Karpas-422 (cell line): Measurements from ENCODE around the gene KLC1. TPM values are rescaled to one million over a fixed set of nuclear protein-coding genes. Genes with fewer than 3 reads are reported as not detected.
"Not testable (repeated sequence)": the region's sequence is repeated elsewhere in the genome, so short reads cannot be mapped to it uniquely, and the experiment has no call there.

Experiments used
- DNase-seq: peaks from one replicate; pipeline ENCODE4 v3.0.0-alpha.2; 2015
- H2AFZ ChIP-seq: fragments of 200-600 bp; sonication (generic); 2 replicates; pipeline ENCODE4 v1.6.1; 2014; ENCODE audit warnings: antibody characterized with exemption, low read length, mixed read lengths
- H3K27ac ChIP-seq: fragments of 200-600 bp; sonication (generic); 2 replicates; pipeline ENCODE4 v1.5.1; 2014; ENCODE audit warnings: mild to moderate bottlenecking, low read length, moderate library complexity
- H3K27me3 ChIP-seq: fragments of 200-600 bp; sonication (generic); 2 replicates; pipeline ENCODE4 v1.6.1; 2014; ENCODE audit warnings: low read length, mixed read lengths
- H3K36me3 ChIP-seq: fragments of 200-600 bp; sonication (generic); 2 replicates; pipeline ENCODE4 v1.6.1; 2014; ENCODE audit warnings: low read length, mixed read lengths; ENCODE audit not compliant: insufficient read depth
- H3K4me1 ChIP-seq: fragments of 200-600 bp; sonication (generic); 2 replicates; pipeline ENCODE4 v1.6.1; 2014; ENCODE audit warnings: mild to moderate bottlenecking, low read length, mixed read lengths
- H3K4me2 ChIP-seq: fragments of 200-600 bp; sonication (generic); 2 replicates; pipeline ENCODE4 v1.6.1; 2014; ENCODE audit warnings: low read length, low read depth, mild to moderate bottlenecking; ENCODE audit not compliant: poor library complexity, severe bottlenecking
- H3K4me3 ChIP-seq: fragments of 200-600 bp; sonication (generic); 2 replicates; pipeline ENCODE4 v1.5.1; 2014; ENCODE audit warnings: mild to moderate bottlenecking, antibody characterized with exemption, low read length, mixed read lengths
- H3K79me2 ChIP-seq: fragments of 200-600 bp; sonication (generic); 2 replicates; pipeline ENCODE4 v1.6.1; 2014; ENCODE audit warnings: mild to moderate bottlenecking, low read length, mixed read lengths
- H3K9ac ChIP-seq: fragments of 200-600 bp; sonication (generic); 2 replicates; pipeline ENCODE4 v1.6.0; 2014; ENCODE audit warnings: low read length
- H3K9me2 ChIP-seq: fragments of 200-600 bp; sonication (generic), shearing (Covaris generic); replicated peaks from 2 replicates; pipeline ENCODE4 v1.6.0; 2014; ENCODE audit warnings: mild to moderate bottlenecking, low read length, moderate library complexity; ENCODE audit not compliant: insufficient read depth
- H3K9me3 ChIP-seq: fragments of 300-700, 200-600 bp; sonication (generic); 2 replicates; pipeline ENCODE4 v1.6.1; 2014; ENCODE audit warnings: low read length, mixed read lengths
- H4K20me1 ChIP-seq: fragments of 200-600 bp; sonication (generic); 2 replicates; pipeline ENCODE4 v1.6.1; 2014; ENCODE audit warnings: mild to moderate bottlenecking, antibody characterized with exemption, low read length, low read depth; ENCODE audit not compliant: insufficient read depth
- total RNA-seq: library from RNA; depleted of rRNA; stranded (reverse); fragments of >200 nt; shearing (Covaris generic); gene quantifications from 2 replicates; pipeline ENCODE4 v1.2.3, GENCODE V29; 2014; ENCODE audit warnings: low replicate concordance

Gene KLC1
- total RNA-seq, 1 experiment from 2014 or later = 144 TPM

DNA sequence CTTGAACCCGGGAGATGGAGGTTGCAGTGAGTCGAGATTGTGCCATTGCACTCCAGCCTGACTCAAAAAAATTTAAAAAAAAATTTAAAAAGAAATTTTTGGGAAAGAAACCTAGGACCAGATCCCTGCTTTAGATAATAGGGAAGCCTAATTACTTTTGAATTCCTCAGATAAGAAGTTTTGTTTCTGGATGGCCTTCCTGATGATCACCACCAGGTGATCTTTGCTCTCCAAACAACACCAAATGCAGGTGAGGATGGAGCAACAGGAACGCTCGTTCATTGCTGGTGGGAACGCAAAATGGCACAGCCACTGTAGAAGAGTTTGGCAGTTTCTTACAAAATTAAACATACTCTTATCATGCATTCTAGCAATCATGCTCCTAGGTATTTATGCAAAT is 28.5 kb upstream of the KLC1 start:
- no peaks in the 10 kb centered on the region for H3K36me3 ChIP-seq
- no peak overlapping the region for H3K9ac ChIP-seq
- H3K27ac ChIP-seq = no peak overlapping the region
- no peaks in the 10 kb centered on the region for H3K4me1 ChIP-seq
- H3K4me2 ChIP-seq = no peak overlapping the region
- H3K4me3 ChIP-seq = no peak overlapping the region
- H4K20me1 ChIP-seq = no peaks in the 10 kb centered on the region
- DNase-seq = no peak
- no peaks in the 10 kb centered on the region for H3K27me3 ChIP-seq
- no peaks in the 10 kb centered on the region for H3K9me2 ChIP-seq
- H3K9me3 ChIP-seq = no peaks in the 10 kb centered on the region
- H2AFZ ChIP-seq = no peak overlapping the region
- no peaks in the 10 kb centered on the region for H3K79me2 ChIP-seq

- no peak overlapping the region for H3K9ac ChIP-seq
- no peaks in the 10 kb centered on the region for H3K9me3 ChIP-seq
- no peaks in the 10 kb centered on the region for H3K27me3 ChIP-seq
- H4K20me1 ChIP-seq = no peaks in the 10 kb centered on the region
- 0 out of 2 replicates have a peak, but pooled peaks cover 3% of the 10 kb centered on the region for H3K4me1 ChIP-seq
- no peaks in the 10 kb centered on the region for H3K9me2 ChIP-seq
- H3K79me2 ChIP-seq = no peaks in the 10 kb centered on the region
- no peak overlapping the region for H3K27ac ChIP-seq
- H2AFZ ChIP-seq = no peak overlapping the region
- no peaks in the 10 kb centered on the region for H3K36me3 ChIP-seq
- no peak overlapping the region for H3K4me2 ChIP-seq
- no peak overlapping the region for H3K4me3 ChIP-seq
- DNase-seq = no peak
These were observed 24.4 kb upstream of the KLC1 start for GRCh38 chr14:103604620-103605019.

GRCh38 chr14:103606963-103607668 is 21.9 kb upstream of the KLC1 start:
- no peak overlapping the region for H3K9ac ChIP-seq
- no peaks in the 10 kb centered on the region for H3K9me2 ChIP-seq
- no peak overlapping the region for H3K4me3 ChIP-seq
- no peaks in the 10 kb centered on the region for H3K79me2 ChIP-seq
- no peak for DNase-seq
- no peak overlapping the region for H2AFZ ChIP-seq
- H3K9me3 ChIP-seq = peaks cover 6% of the 10 kb centered on the region; the same call in 1 of the 2 replicates
- H3K36me3 ChIP-seq = no peaks in the 10 kb centered on the region
- H3K27ac ChIP-seq = no peak overlapping the region
- no peaks in the 10 kb centered on the region for H3K27me3 ChIP-seq
- H4K20me1 ChIP-seq = no peaks in the 10 kb centered on the region
- H3K4me1 ChIP-seq = 0 out of 2 replicates have a peak, but pooled peaks cover 3% of the 10 kb centered on the region
- no peak overlapping the region for H3K4me2 ChIP-seq

GRCh38 chr14:103607822-103608221 is 21.2 kb upstream of the KLC1 start:
- DNase-seq = no peak
- Histone ChIP-seq H3K27ac (no peak overlapping the region), H3K4me2 (no peak overlapping the region), H3K9ac (no peak overlapping the region), H3K4me1 (0 out of 2 replicates have a peak, but pooled peaks cover 3% of the 10 kb centered on the region), H2AFZ (no peak overlapping the region), H3K9me3 (peaks cover 6% of the 10 kb centered on the region; the same call in 1 of the 2 replicates), H4K20me1 (no peaks in the 10 kb centered on the region), H3K27me3 (no peaks in the 10 kb centered on the region), H3K4me3 (no peak overlapping the region), H3K79me2 (no peaks in the 10 kb centered on the region), H3K36me3 (no peaks in the 10 kb centered on the region), H3K9me2 (no peaks in the 10 kb centered on the region)

DNA sequence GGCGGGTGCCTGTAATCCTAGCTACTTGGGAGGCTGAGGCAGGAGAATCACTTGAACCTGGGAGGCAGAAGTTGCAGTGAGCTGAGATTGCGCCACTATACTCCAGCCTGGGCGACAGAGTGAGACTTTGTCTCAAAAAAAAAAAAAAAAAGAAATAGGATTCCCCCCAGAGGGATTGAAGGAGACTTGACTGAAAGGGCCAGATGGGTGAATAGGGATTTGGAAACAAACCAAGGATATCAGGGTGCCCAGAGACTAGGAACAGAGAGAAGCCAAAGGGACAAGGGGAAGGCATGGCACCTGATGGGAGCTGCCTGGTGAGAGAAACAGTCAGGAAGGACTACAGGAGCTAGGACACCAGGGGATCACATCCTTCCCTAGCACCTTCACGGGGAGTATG is 19.9 kb upstream of the KLC1 start:
- not testable (repeated sequence) for H3K4me1 ChIP-seq, H3K27me3 ChIP-seq, H3K27ac ChIP-seq, H4K20me1 ChIP-seq, DNase-seq, H3K4me3 ChIP-seq, H2AFZ ChIP-seq, H3K9me2 ChIP-seq, H3K4me2 ChIP-seq, H3K36me3 ChIP-seq, H3K9ac ChIP-seq, H3K79me2 ChIP-seq, H3K9me3 ChIP-seq

DNA sequence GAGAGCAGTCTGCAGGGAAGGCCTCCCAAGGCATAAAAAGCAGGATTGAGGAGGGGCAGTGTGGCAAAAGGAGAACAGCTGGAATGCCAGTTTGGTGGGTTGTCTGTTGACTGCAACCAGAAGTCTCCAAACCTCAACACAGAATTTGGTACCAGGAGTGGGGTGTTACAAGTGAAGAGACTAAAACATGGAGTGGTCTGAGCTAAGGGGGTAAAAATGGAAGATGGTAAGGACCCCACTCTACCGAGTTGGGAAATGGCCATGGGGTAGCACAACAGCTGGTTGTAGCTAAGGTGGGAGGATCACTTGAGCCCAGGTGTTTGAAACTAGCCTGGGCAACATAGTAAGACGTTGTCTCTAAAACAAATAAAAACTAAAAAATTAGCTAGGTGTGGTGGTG is 17.8 kb upstream of the KLC1 start:
- H3K9me2 ChIP-seq = no peaks in the 10 kb centered on the region
- no peak overlapping the region for H3K9ac ChIP-seq
- DNase-seq = no peak
- no peaks in the 10 kb centered on the region for H3K79me2 ChIP-seq
- 0 out of 2 replicates have a peak, but pooled peaks cover 3% of the 10 kb centered on the region for H3K4me1 ChIP-seq
- no peak overlapping the region for H3K4me3 ChIP-seq
- no peak overlapping the region for H3K4me2 ChIP-seq
- H4K20me1 ChIP-seq = no peaks in the 10 kb centered on the region
- no peaks in the 10 kb centered on the region for H3K27me3 ChIP-seq
- H2AFZ ChIP-seq = no peak overlapping the region
- H3K9me3 ChIP-seq = peaks cover 6% of the 10 kb centered on the region; the same call in 1 of the 2 replicates
- no peak overlapping the region for H3K27ac ChIP-seq
- no peaks in the 10 kb centered on the region for H3K36me3 ChIP-seq

- peak; percentile 69 for DNase-seq
These were observed 15.5 kb upstream of the KLC1 start for GRCh38 chr14:103613517-103613916.

DNA sequence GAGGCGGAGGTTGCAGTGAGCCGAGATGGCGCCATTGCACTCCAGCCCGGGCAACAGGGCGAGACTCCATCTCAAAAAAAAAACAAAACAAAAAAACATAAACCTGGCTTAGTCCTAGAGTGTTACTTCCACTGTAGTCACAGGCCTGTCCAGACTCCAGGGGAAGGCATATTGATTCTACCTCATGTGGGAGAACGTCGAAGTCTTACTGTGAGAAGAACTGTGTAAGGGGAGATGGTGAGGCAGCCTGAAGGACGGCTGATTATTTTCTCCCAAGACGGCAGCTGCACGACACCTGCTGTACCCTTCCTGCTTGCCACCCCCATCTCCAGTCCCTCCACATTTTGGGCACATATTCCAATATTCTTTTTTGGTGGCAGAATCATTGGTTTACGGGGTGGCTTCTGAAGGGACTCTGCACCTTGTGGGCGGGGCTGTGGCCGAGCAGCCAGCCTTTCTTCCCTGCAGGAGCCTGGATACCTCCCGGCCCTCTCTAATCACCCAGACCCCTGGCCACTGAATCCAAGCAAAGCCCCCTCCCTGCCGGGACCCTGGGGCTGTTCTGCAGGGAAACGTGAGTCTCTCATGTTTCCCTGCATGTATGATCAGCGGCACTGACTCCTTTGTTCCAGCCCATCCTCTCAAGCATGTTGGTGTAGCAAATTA is 12.2 kb upstream of the KLC1 start:
- Histone ChIP-seq H3K79me2 (no peaks in the 10 kb centered on the region), H2AFZ (no peak overlapping the region), H3K9me2 (no peaks in the 10 kb centered on the region), H3K27ac (no peak overlapping the region), H3K4me3 (no peak overlapping the region), H3K9me3 (no peaks in the 10 kb centered on the region), H4K20me1 (no peaks in the 10 kb centered on the region), H3K36me3 (no peaks in the 10 kb centered on the region), H3K4me1 (0 out of 2 replicates have a peak, but pooled peaks cover under 1% of the 10 kb centered on the region), H3K9ac (no peak overlapping the region), H3K4me2 (no peak overlapping the region), H3K27me3 (no peaks in the 10 kb centered on the region)
- no peak for DNase-seq

More at GRCh38 chr14:103613517-103613916, 15.5 kb upstream of the KLC1 start:
- H3K79me2 ChIP-seq = no peaks in the 10 kb centered on the region
- H3K36me3 ChIP-seq = no peaks in the 10 kb centered on the region
- no peaks in the 10 kb centered on the region for H4K20me1 ChIP-seq
- H3K4me1 ChIP-seq = no peaks in the 10 kb centered on the region
- H3K27ac ChIP-seq = no peak overlapping the region
- no peak overlapping the region for H3K4me2 ChIP-seq
- H3K9ac ChIP-seq = no peak overlapping the region
- no peak overlapping the region for H3K4me3 ChIP-seq
- peaks cover 6% of the 10 kb centered on the region; the same call in 1 of the 2 replicates for H3K9me3 ChIP-seq
- no peaks in the 10 kb centered on the region for H3K27me3 ChIP-seq
- H2AFZ ChIP-seq = no peak overlapping the region
- no peaks in the 10 kb centered on the region for H3K9me2 ChIP-seq
